Loucy (cell line): ENCODE data around the gene P3H1.

Experiments used
- H2AFZ ChIP-seq: fragments of 200-600 bp; sonication (generic); 2 replicates; pipeline ENCODE4 v1.6.0; 2016; ENCODE audit warnings: antibody characterized with exemption, mild to moderate bottlenecking, low read length, moderate library complexity
- H3F3A ChIP-seq: fragments of 200-600 bp; 2 replicates; pipeline ENCODE4 v1.6.0; 2016; ENCODE audit warnings: antibody characterized with exemption, low read depth, mild to moderate bottlenecking
- H3K27me3 ChIP-seq: fragments of 200-600 bp; sonication (generic); 2 replicates; pipeline ENCODE4 v1.6.1; 2014; ENCODE audit warnings: low read length, mild to moderate bottlenecking; ENCODE audit not compliant: insufficient read depth, poor library complexity, severe bottlenecking
- H3K36me3 ChIP-seq: fragments of 200-600 bp; sonication (generic); 2 replicates; pipeline ENCODE4 v1.6.1; 2016; ENCODE audit warnings: low read length; ENCODE audit not compliant: insufficient read depth
- H3K4me1 ChIP-seq: fragments of 200-600 bp; sonication (generic); 2 replicates; pipeline ENCODE4 v1.5.1; 2014; ENCODE audit warnings: low read length, mild to moderate bottlenecking; ENCODE audit not compliant: insufficient read depth, poor library complexity, severe bottlenecking
- H3K4me2 ChIP-seq: fragments of 200-600 bp; sonication (generic); 2 replicates; pipeline ENCODE4 v1.6.0; 2014; ENCODE audit warnings: antibody characterized with exemption, low read length, low read depth, mild to moderate bottlenecking; ENCODE audit not compliant: poor library complexity, severe bottlenecking
- H3K4me3 ChIP-seq: fragments of 200-600 bp; sonication (generic); 2 replicates; pipeline ENCODE4 v1.5.1; 2014; ENCODE audit warnings: low read length, mild to moderate bottlenecking, mixed read lengths; ENCODE audit not compliant: poor library complexity, severe bottlenecking
- H3K79me2 ChIP-seq: fragments of 200-600 bp; sonication (generic); 2 replicates; pipeline ENCODE4 v1.6.1; 2014; ENCODE audit warnings: low read length; ENCODE audit not compliant: insufficient read depth
- H3K9ac ChIP-seq: fragments of 200-600 bp; sonication (generic); 2 replicates; pipeline ENCODE4 v1.6.0; 2014; ENCODE audit warnings: mild to moderate bottlenecking, low read depth, low read length, moderate library complexity; ENCODE audit not compliant: poor library complexity, severe bottlenecking
- H3K9me2 ChIP-seq: fragments of 200-600 bp; sonication (generic); replicated peaks from 2 replicates; pipeline ENCODE4 v1.6.1; 2016; ENCODE audit warnings: low read depth, low read length, mixed read lengths
- H3K9me3 ChIP-seq: fragments of 200-600 bp; sonication (generic); 2 replicates; pipeline ENCODE4 v1.6.1; 2014; ENCODE audit warnings: mild to moderate bottlenecking, antibody characterized with exemption, low read length, low read depth; ENCODE audit not compliant: insufficient read depth
- H4K20me1 ChIP-seq: fragments of 200-600 bp; sonication (generic); 2 replicates; pipeline ENCODE4 v1.6.0; 2014; ENCODE audit warnings: antibody characterized with exemption, low read length, mild to moderate bottlenecking; ENCODE audit not compliant: insufficient read depth, poor library complexity, severe bottlenecking
- CTCF ChIP-seq: fragments of 200-600 bp; sonication (generic); conservative IDR thresholded peaks from 2 replicates; pipeline ENCODE4 v1.5.1; 2014; ENCODE audit warnings: mild to moderate bottlenecking, antibody characterized with exemption, low read length
- EZH2phosphoT487 ChIP-seq: fragments of 200-600 bp; IDR thresholded peaks from 2 replicates; pipeline ENCODE4 v1.6.1; 2018; ENCODE audit warnings: antibody characterized with exemption, mild to moderate bottlenecking, moderate library complexity, borderline replicate concordance

The P3H1 gene

GRCh38 chr1:42746436-42747105, 20.3 kb downstream of the P3H1 start:
- Histone ChIP-seq H2AFZ (no peak overlapping the region), H3K79me2 (no peaks in the 10 kb centered on the region), H3K9ac (no peak overlapping the region), H3K27me3 (no peaks in the 10 kb centered on the region), H3K4me1 (no peaks in the 10 kb centered on the region), H3K36me3 (peaks cover 21% of the 10 kb centered on the region; the same call in 1 of the 2 replicates), H3K4me3 (no peak overlapping the region), H3F3A (no peaks in the 10 kb centered on the region), H3K9me3 (no peaks in the 10 kb centered on the region), H3K4me2 (no peak overlapping the region), H3K9me2 (no peaks in the 10 kb centered on the region), H4K20me1 (no peaks in the 10 kb centered on the region)
- TF ChIP-seq CTCF (no peak), EZH2phosphoT487 (no peak)

- Histone ChIP-seq H3K4me1 (no peaks in the 10 kb centered on the region), H2AFZ (no peak overlapping the region), H3K27me3 (no peaks in the 10 kb centered on the region), H3K79me2 (no peaks in the 10 kb centered on the region), H3K9me2 (no peaks in the 10 kb centered on the region), H3K9me3 (no peaks in the 10 kb centered on the region), H3K4me3 (no peak overlapping the region), H3K9ac (no peak overlapping the region), H3F3A (no peaks in the 10 kb centered on the region), H4K20me1 (no peaks in the 10 kb centered on the region), H3K4me2 (no peak overlapping the region), H3K36me3 (peaks cover 21% of the 10 kb centered on the region; the same call in 1 of the 2 replicates)
- TF ChIP-seq CTCF = no peak
- TF ChIP-seq EZH2phosphoT487 = no peak
Measured at GRCh38 chr1:42745851-42746250, 21.0 kb downstream of the P3H1 start.

GRCh38 chr1:42744148-42744413, 22.7 kb downstream of the P3H1 start:
- H3F3A ChIP-seq = no peaks in the 10 kb centered on the region
- TF ChIP-seq CTCF (no peak), EZH2phosphoT487 (no peak)

More at GRCh38 chr1:42744148-42744413, 22.7 kb downstream of the P3H1 start:
- Histone ChIP-seq H3K4me3 (no peak overlapping the region), H3K9ac (no peak overlapping the region), H3K27me3 (no peaks in the 10 kb centered on the region), H3K36me3 (peaks cover 12% of the 10 kb centered on the region; the same call in 1 of the 2 replicates), H3K9me3 (no peaks in the 10 kb centered on the region), H3K4me1 (no peaks in the 10 kb centered on the region), H4K20me1 (no peaks in the 10 kb centered on the region), H3K4me2 (no peak overlapping the region), H3K79me2 (no peaks in the 10 kb centered on the region), H2AFZ (no peak overlapping the region), H3K9me2 (no peaks in the 10 kb centered on the region)
